NCI-H2227 (cell line): ENCODE measurements around the gene FLVCR1.
"Not testable (repeated sequence)": the region's sequence is repeated elsewhere in the genome, so short reads cannot be mapped to it uniquely, and the experiment has no call there.

Experiments used
- DNase-seq: peaks from one replicate; lab custom pipeline; 2025; ENCODE audit not compliant: unreplicated experiment; lab: John Stamatoyannopoulos, UW

FLVCR1 gene

DNA sequence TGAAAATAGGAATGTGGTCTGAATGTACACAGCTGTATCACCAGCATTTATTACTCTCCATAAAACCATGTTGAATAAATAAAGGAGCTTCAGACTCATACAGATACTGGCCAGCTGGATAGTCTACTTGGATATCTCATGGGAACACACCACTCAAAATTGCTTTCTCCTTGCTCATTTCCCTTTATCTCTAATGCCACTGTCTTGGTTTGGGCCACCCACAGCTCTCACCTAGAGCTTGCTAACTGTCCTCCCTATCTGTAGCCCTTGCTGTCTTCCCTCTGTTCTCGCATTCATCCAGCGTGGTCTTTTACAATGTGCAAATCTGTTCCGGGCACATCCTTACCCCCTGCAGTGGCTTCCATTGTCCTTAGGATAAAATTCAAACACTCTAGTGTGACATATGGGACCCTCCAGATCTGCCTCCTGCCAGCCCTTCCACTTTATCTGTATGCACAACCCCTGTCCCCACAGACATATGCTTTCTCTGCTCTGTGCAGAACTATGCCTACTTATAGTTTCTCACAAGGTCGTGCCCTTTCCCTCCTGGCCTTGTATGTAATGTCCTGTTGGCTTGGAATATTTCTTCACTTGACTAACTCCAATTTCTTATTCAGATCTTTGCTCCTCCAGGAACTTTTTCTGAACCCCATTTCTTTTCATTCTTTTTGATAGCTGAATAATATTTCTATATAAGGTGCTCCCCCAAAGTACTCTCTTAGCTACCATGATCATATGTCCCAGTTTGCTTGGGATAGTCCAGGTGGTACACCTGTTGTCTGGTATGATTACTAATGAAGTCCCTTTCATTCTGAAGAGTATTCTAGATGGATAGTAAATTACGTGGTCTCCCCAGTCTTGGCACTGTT lies 2.9 kb downstream of the FLVCR1 start:
- DNase-seq: no peak

DNA sequence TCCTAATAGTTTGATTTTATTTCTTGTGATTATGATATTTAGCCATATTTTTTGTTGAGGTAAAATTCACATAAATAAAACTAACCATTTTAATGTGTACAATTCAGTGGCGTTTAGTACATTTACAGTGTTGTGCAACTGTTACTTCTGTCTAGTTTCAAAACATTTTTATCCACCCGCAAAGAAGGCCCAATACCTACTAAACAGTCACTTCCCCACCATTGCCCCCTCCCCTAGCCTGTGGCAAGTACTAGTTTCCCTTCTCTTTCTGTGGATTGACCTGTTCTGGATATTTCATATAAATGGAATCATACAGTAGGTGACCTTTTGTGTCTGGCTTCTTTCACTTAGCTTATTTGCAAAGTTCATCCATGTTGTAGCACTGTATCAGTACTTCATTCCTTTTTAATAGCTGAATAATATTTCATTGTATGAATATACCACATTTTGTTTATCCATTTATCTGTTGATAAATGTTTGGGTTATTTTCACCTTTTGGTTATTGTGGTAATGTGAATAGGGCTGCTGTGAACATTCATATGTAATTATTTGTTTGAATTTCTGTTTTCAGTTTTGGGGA lies 4.1 kb downstream of the FLVCR1 start:
- no peak for DNase-seq

DNA sequence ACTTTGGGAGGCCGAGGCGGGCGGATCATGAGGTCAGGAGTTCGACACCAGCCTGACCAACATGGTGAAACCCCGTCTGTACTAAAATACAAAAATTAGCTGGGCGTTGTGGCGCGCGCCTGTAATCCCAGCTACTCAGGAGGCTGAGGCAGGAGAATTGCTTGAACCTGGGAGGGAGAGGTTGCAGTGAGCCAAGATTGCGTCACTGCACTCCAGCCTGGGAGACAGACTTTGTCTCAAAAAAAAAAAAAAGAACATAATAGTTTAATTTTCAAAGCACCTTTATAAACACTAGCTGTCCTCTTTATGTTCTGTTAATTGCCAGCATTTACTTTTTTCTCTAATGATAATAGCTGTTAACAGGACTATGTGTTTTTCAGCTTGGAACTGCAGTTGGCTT lies 5.3 kb downstream of the FLVCR1 start:
- not testable (repeated sequence) for DNase-seq

DNA sequence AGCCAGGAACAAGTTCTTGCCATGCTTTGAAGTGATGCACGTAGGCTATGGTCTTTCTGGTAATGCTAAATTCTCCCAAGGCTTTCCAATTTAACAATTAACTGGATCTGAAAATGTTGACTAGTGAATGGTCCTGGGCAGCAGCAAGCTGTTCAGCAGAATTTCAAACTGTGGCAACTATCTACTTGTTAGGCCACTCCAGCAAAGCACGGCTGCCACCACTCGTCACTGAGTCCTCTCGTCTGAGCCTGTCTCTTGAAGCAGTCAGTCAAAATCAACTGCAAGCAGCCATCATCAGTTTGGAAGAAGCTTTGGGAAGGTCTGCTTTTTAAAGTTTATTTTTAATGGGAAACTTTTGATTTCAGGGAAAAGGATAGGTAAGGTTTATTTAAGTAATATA lies 6.1 kb downstream of the FLVCR1 start:
- DNase-seq: no peak

DNA sequence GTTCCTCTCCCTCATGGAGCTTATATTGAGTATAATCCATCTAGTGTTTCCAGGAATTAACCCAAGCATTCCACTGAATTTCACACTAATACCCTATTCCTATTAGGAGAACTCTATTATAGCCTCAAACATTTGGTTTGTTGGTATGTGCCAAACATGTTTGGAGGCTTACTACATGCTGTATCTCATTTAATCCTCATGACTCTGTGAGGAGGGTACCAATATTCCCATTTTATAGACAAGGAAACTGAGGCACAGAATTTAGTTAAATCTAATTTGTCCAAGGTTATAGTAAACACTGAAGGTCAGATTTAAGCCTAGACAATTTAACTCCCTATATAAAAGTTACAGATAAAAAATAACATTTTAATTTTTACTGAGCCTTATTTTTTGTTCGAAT lies 9.1 kb downstream of the FLVCR1 start:
- no peak for DNase-seq

DNA sequence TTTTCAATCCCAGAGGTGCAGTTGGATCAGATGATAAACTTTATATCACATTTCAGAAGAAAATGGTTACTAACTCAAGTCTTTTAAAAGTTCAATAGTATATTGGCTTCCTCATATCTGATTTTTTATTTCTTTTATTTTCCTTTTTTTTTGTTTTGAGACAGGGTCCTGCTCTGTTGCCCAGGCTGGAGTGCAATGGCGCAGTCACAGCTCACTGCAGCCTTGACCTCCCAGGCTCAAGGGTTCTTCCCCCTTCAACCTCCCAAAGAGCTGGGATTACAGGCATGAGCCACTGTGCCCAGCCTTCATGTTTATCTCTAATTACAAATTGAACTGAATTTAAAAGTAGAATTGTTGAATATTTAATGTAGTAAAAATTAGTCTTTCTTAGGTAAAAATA lies 13.9 kb downstream of the FLVCR1 start:
- no peak for DNase-seq

DNA sequence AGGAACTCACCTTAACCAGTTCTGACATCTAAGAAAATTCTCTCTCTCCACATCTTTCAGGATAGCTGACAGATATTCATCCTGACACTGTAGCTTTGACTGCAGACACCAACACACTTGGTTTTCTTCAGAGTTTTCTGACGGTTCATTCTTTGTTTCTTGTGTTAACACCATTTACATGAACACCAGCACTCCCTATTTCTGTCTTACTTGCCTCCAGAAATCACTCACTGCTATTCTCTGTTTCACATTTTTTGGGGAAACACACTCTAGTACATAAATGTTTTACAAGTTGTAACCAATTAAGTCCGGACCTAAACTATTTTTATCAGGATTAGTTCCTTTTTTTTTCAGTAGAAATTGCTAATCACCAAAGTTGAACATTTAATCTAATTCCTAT lies 15.4 kb downstream of the FLVCR1 start:
- DNase-seq: no peak

DNA sequence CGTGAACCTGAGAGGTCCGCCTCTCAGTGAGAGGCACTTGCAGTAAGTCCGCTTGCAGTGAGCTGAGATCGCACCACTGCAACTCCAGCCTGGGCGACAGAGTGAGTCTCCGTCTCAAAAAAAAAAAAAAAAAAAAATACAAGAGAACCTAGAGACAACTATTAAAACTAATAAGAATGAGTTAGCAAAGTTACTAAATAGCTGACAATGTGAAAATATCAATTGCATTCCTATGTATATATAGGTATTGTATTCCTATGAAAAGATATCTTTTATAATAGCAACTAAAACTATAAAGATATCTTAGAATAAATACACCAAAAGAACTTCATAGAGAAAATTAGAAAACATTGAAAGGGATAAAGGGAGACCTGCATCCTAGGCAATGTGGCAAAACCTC lies 20.3 kb downstream of the FLVCR1 start:
- DNase-seq: no peak

DNA sequence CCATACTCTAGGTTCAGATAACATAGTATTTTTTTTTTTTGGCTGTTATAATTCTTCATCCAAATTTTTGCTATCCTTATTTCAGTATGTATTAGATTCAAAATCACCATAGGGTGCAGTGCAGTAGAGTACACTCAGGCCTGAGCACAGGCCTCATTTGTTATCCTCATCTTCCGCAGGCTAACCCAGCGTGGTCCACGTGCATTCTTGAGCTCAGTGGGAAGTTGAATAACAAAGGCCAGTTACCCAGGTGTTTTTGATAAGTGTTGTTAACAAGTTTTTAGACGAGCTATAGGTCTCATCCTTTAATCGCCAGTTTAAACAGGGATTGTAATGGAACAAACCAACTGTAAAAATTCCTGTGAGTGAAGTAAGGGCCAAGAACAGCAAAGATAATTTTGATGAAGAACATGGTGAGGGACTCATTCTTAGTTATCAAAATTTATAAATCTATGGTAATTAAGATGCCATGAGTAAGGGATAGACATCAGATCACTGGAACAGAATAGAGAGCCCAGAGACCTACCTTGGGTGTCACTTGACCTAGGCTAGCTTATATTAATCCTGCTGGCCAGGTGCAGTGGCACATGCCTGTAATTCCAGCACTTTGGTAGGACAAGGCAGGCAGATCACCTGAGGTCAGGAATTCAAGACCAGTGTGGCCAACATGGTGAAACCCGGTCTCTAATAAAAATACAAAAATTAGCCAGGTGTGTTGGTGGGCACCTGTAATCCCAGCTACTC lies 22.0 kb downstream of the FLVCR1 start:
- DNase-seq: no peak

DNA sequence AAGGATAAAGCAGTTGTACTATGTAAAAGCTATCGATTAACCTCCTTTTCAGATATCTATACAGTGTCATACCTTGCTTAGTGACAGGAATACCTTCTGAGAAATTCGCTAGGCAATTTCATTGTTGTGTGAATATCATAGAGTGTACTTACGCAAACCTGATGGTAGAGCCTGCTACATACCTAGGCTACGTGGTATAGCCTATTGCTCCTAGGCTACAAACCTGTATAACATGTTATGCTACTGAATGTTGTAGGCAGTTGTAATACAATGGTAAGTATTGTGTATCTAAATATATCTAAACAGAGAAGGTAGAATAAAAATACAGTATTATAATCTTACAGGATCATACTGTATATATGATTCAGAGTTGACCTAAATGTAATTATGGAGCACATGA lies 26.5 kb downstream of the FLVCR1 start:
- DNase-seq: no peak

DNA sequence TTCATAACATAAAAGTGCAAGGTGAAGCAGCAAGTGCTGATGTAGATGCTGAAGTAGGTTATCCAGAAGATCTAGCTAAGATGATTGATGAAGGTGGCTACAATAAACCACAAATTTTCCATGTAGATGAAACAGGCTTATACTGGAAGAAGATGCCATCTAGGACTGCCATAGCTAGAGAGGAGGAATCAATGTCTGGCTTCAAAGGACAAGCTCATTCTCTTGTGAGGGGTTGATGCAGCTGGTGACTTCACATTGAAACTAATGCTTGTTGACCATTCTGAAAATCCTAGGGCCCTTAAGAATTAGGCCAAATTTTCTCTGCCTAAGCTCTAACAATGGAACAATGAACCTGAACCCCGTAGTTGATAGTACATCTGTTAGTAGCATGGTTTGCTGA lies 34.0 kb downstream of the FLVCR1 start:
- no peak for DNase-seq

DNA sequence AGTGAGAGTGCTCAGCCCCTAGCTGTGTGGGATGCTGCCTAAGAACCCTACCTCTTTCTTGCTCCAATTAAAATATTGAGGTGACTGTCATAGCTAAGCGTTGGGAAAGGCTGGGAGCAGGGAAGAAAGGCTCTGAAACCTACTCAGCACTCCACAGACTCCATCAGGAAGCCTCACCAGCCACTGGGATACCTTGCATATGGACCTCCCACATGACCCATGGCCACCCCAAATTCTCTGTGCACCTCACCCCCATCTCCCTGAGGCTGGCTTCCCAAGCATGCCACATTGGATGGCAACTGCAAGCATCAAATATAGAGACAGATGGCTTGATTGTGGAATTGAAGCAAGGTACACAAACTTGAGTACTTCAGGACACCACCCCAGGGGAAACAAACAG lies 41.8 kb downstream of the FLVCR1 start:
- no peak for DNase-seq

DNA sequence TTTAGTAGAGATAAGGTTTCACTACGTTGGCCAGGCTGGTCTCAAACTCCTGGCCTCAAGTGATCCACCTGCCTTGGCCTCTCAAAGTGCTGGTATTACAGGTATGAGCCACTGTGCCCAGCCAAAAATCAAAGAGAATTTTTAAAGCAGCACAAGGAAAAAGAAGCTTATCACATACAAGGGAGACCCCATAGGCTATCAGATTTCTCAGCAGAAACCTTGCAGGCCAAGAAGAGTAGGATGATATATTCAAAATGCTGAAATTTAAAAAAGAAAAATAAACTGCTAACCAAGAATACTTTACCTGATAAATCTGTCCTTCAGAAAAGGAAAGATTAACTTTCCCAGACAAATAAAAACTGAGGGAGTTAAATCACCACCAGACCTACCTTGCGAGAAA lies 43.2 kb downstream of the FLVCR1 start:
- DNase-seq: no peak

DNA sequence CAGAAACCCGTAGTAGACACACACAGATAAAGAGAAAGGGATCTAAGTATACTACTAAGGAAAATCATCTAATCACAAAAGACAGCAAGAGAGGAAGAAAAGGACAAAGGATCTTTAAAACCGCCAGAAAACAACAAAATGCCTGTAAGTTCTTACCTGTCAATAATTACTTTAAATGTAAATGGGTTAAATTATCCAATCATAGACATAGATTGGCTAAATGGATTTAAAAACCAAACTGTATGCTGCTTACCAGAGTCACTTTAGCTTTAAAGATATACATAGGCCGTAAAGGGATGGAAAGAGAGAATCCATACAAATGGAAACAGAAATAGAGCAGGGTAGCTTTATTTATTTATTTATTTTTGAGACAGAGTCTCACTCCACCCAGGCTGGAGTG lies 44.0 kb downstream of the FLVCR1 start:
- no peak for DNase-seq

DNA sequence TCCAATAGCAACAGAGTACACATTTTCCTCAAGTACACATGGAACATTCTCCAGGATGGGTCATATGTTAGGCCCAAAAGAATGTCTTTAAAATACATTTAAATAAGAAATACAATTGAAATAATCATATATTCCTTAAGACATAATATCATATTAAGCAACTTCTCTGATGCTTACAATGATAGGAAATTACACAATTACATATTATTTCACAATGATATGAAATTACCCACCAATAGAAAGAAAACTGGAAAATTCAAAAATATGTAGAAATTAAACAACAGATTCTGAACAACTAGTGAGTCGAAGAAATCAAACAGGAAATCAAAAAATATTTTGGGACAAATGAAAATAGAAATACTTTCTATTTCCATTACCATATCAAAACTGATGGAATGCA lies 45.6 kb downstream of the FLVCR1 start:
- DNase-seq: no peak

DNA sequence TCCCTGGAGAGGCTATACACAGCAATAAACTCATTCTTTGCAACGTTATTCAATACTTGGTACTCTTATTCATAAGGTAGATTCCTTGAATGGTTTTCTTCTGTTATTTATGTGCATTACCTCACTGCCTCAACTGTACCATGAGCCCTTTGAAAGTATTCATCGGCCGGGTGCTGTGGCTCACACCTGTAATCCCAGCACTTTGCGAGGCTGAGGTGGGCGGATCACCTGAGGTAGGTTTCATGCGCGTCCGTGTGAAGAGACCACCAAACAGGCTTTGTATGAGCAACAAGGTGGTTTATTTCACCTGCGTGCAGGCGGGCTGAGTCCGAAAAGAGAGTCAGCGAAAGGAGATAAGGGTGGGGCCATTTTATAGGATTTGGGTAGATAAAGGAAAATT lies 50.0 kb downstream of the FLVCR1 start:
- not testable (repeated sequence) for DNase-seq

DNA sequence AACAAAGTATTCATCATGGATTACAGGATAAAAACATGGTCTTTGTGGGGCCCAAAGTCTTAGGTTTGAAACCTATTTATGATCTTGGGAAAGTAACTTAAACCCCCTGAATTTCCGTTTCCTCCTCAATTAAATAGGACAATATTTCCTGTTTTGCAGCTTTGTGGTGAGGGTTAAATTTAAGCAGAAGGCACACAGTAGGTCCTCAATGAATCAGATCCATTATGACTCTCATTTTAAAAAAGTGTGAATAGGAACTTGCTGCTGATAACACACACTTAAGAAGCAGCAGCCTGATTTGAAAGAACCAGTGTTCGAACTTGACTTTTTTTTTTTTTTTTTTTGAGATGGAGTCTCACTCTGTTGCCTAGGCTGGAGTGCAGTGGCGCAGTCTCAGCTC lies 50.9 kb downstream of the FLVCR1 start:
- no peak for DNase-seq

DNA sequence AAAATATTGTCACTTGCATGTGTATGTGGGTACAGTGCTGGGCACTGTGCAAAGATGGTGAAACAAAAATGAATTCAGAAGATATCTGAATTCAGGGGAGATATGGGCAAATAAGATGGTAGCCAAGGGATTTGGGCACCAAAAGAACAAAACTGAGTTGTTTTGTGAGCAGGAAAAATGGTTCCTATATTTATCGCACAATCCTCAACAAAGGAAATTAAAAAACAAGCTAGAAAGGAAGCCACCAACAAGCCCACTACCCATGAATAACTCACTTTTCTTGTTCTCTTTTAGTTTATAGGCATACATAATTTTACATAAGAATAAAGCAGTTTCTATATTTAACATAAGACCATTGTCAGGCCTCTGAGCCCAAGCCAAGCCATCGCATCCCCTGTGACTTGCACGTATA lies 51.6 kb downstream of the FLVCR1 start:
- no peak for DNase-seq

DNA sequence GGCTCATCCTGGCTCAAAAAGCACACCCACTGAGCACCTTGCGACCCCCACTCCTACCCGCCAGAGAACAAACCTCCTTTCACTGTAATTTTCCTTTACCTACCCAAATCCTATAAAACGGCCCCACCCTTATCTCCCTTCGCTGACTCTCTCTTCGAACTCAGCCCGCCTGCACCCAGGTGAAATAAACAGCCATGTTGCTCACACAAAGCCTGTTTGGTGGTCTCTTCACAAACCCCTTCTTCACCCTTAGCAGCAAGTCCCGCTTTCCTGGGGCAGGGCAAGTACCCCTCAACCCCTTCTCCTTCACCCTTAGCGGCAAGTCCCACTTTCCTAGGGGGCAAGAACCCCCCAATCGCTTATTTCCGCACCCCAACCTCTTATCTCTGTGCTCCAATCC lies 52.1 kb downstream of the FLVCR1 start:
- DNase-seq: not testable (repeated sequence)

DNA sequence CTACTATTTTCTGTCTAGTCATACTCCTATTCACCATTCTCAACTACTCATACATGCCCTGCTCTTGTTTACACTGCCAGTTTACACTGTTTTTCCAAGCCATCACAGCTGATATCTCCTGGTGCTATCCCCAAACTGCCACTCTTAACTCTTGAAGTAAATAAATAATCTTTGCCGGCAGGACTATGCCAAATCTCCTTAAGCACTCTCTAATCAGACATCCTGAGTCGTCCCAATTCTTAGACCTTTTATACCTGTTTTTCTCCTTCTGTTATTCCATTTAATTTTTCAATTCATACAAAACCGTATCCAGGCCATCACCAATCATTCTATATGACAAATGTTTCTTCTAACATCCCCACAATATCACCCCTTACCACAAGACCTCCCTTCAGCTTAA lies 55.6 kb downstream of the FLVCR1 start:
- DNase-seq: not testable (repeated sequence)

DNA sequence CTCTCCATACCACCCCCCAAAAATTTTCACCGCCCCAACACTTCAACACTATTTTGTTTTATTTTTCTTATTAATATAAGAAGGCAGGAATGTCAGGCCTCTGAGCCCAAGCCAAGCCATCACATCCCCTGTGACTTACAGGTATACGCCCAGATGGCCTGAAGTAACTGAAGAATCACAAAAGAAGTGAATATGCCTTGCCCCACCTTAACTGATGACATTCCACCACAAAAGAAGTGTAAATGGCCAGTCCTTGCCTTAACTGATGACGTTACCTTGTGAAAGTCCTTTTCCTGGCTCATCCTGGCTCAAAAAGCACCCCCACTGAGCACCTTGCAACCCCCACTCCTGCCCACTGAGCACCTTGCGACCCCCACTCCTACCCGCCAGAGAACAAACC lies 56.0 kb downstream of the FLVCR1 start:
- not testable (repeated sequence) for DNase-seq

DNA sequence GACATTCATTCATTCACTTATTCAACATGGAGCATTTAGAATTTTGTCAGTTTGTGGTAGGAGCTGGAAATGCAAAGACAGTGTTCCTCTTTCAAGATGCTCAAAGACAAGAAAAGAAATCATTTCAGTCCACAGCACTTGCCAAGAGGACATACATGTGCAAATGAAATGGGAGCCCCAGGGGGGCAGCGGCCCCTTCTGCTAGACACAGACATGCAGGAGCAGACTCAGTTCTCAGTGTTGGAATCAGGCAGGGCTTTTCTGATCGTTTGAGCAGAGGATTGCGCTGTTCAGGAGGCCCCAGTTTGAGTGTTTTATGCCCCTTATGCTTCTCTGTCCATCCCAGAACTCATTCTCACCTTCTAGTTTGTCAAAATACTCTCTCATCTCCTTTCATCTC lies 56.7 kb downstream of the FLVCR1 start:
- DNase-seq: no peak
